T-cell (primary cell): ENCODE results near the gene HSH2D. TPM values are rescaled to one million over a fixed set of nuclear protein-coding genes. Genes with fewer than 3 reads are reported as not detected.

Source experiments
- ATAC-seq, 4 experiments: fragments of 200-7000 bp in 3 of 4; fragments of 150-1000 bp in 1 of 4; cut with Tn5 transposase; replicated peaks in 1 of 4; 1 replicate in 3 of 4; 2 replicates in 1 of 4; pipeline ENCODE4 v1.10.0; 2021; ENCODE audit warnings: moderate library complexity in 3 of 4, mild to moderate bottlenecking in 2 of 4, moderate number of reproducible peaks in 1 of 4
- CTCF ChIA-PET, 2 donors: fragments of 300-600 bp; sonication (Branson Sonifier 250); formaldehyde crosslinking; loops; one replicate each; lab custom pipeline; 2022; ENCODE audit warnings: antibody characterized with exemption in 2 of 2; lab: Charles Lee
- POLR2A ChIA-PET, 2 donors: fragments of 300-600 bp; sonication (Branson Sonifier 250); formaldehyde crosslinking; loops; one replicate each; lab custom pipeline; 2022; ENCODE audit warnings: antibody characterized with exemption in 2 of 2; lab: Charles Lee
- DNase-seq, 35 experiments: peaks; one replicate each; pipeline versions ENCODE4 v3.0.0 to v3.0.0-alpha.2; 2013 to 2023
- H3K27ac ChIP-seq: one replicate; pipeline ENCODE4 v1.5.1; 2013; ENCODE audit warnings: low read length
- H3K27me3 ChIP-seq, 2 experiments: replicated peaks in 1 of 2; 1 replicate in 1 of 2; 2 replicates in 1 of 2; pipeline versions ENCODE4 v1.6.1 to v1.7.0; 2013; ENCODE audit warnings: low read length in 1 of 2, mixed read lengths in 1 of 2; ENCODE audit not compliant: control insufficient read depth in 2 of 2, insufficient read depth in 2 of 2; ENCODE audit errors: extremely low read depth in 1 of 2
- H3K36me3 ChIP-seq, 2 donors: 1 replicate in 1 of 2; 2 replicates in 1 of 2; pipeline versions ENCODE4 v1.6.1 to v1.7.0; 2013; ENCODE audit warnings: low read length in 1 of 2; ENCODE audit not compliant: control insufficient read depth in 2 of 2, insufficient read depth in 1 of 2; ENCODE audit errors: extremely low read depth in 1 of 2
- H3K4me1 ChIP-seq, 2 experiments: 1 replicate in 1 of 2; 2 replicates in 1 of 2; pipeline versions ENCODE4 v1.6.1 to v1.7.0; 2013; ENCODE audit warnings: low read length in 2 of 2, mixed read lengths in 1 of 2; ENCODE audit not compliant: insufficient read depth in 2 of 2, control insufficient read depth in 1 of 2; ENCODE audit errors: extremely low read depth in 1 of 2
- H3K4me3 ChIP-seq, 2 donors: 1 replicate in 1 of 2; 2 replicates in 1 of 2; pipeline versions ENCODE4 v1.5.1 to v1.7.0; 2013; ENCODE audit warnings: mild to moderate bottlenecking in 2 of 2, low read length in 1 of 2, moderate library complexity in 1 of 2; ENCODE audit not compliant: control insufficient read depth in 1 of 2; ENCODE audit errors: extremely low read depth in 1 of 2
- H3K9me3 ChIP-seq: 2 replicates; pipeline ENCODE4 v1.7.0; 2013
- H3K27ac Mint-ChIP-seq, 2 donors: one replicate each; pipeline ENCODE4 v1.8.0; 2020 to 2021; ENCODE audit warnings: mild to moderate bottlenecking in 2 of 2, mixed read lengths in 2 of 2
- H3K27me3 Mint-ChIP-seq, 2 donors: one replicate each; pipeline ENCODE4 v1.8.0; 2021 to 2022; ENCODE audit warnings: mixed read lengths in 2 of 2
- H3K36me3 Mint-ChIP-seq: one replicate; pipeline ENCODE4 v1.8.0; 2021; ENCODE audit warnings: mixed read lengths
- H3K4me1 Mint-ChIP-seq, 3 donors: one replicate each; pipeline ENCODE4 v1.8.0; 2020 to 2022; ENCODE audit warnings: mixed read lengths in 3 of 3, mild to moderate bottlenecking in 1 of 3
- H3K4me3 Mint-ChIP-seq, 3 donors: one replicate each; pipeline ENCODE4 v1.8.0; 2020 to 2022; ENCODE audit warnings: mild to moderate bottlenecking in 3 of 3, mixed read lengths in 3 of 3, moderate library complexity in 3 of 3
- H3K9me3 Mint-ChIP-seq, 3 donors: one replicate each; pipeline ENCODE4 v1.8.0; 2020 to 2022; ENCODE audit warnings: mixed read lengths in 3 of 3
- WGBS: methylation state at CpG from one replicate; pipeline ENCODE4 v1.1.5; 2013; ENCODE audit warnings: missing lambda C conversion rate; ENCODE audit not compliant: insufficient coverage; 5-methylcytosine and 5-hydroxymethylcytosine counted together
- total RNA-seq, 35 experiments: library from RNA in 6 of 35; stranded (reverse) in 6 of 35; fragments of 120-200 nt in 1 of 35; gene quantifications; one replicate each; pipeline versions ENCODE4 v1.2.1 to v1.2.4 and lab custom pipeline; 2013 to 2026

HSH2D gene
- total RNA-seq, 5 donors from 2014 or later (not counting 1 experiment from before 2014, with no cell fraction given), result 23.5 to 37.0 (median 28.5) TPM

- Histone ChIP-seq H3K4me1 (peaks cover 2 to 78% of the 10 kb centered on the region in 2 experiments), H3K4me3 (peak overlapping the region; percentile 66 to 72), H3K9me3 (no peaks in the 10 kb centered on the region), H3K27me3 (no peaks in the 10 kb centered on the region), H3K27ac (peak overlapping the region; percentile 82), H3K36me3 (peaks cover 0 to 12% of the 10 kb centered on the region in 2 donors)
- Mint-ChIP-seq H3K27me3 (no peaks in the 10 kb centered on the region), H3K36me3 (peaks cover 10% of the 10 kb centered on the region), H3K4me3 (peak overlapping the region; percentile 93 to 99 (median 94)), H3K4me1 (peaks cover 33 to 62% (median 41%) of the 10 kb centered on the region in 3 donors), H3K9me3 (no peaks in the 10 kb centered on the region), H3K27ac (peak overlapping the region; percentile 95 to 98)
- POLR2A ChIA-PET, result interaction anchor here (0.6 to 0.7 kb wide), 5 partner anchors 41 to 682 kb away, joined by 3 to 6 read pairs (median 4); partner anchors contain the start of gene FAM32A (in 1 of the 2)
- DNase-seq, result no peak
- 0% methylated on average over 1 of the region's 1 CpG for WGBS
- peak in 2 of 4 experiments; percentile 6 to 7 for ATAC-seq
- CTCF ChIA-PET, result interaction anchor here in 1 of 2 donors (0.6 to 1.9 kb wide), 6 partner anchors 30 to 242 kb away, joined by 3 to 7 read pairs (median 4); partner anchors contain the start of gene FAM32A
Observed at GRCh38 chr19:16144216-16144581, 714 bp downstream of the HSH2D start.

GRCh38 chr19:16146112-16146511 lies 2.6 kb downstream of the HSH2D start:
- Mint-ChIP-seq H3K4me3 (peak overlapping the region; percentile 49 to 99 (median 50)), H3K4me1 (peaks cover 29 to 50% (median 35%) of the 10 kb centered on the region in 3 donors), H3K27me3 (no peaks in the 10 kb centered on the region), H3K9me3 (no peaks in the 10 kb centered on the region), H3K36me3 (peaks cover 12% of the 10 kb centered on the region), H3K27ac (peak overlapping the region; percentile 31 to 77)
- POLR2A ChIA-PET, result interaction anchor here (0.6 to 0.7 kb wide), 2 partner anchors 10 to 115 kb away, joined by 4 to 5 read pairs; no protein-coding TSS in a partner anchor
- 59% methylated on average over 5 of the region's 5 CpGs for WGBS
- H3K36me3 ChIP-seq, result peaks cover 0 to 24% of the 10 kb centered on the region in 2 donors
- peaks cover 2 to 62% of the 10 kb centered on the region in 2 experiments for H3K4me1 ChIP-seq
- DNase-seq (no peak), ATAC-seq (no peak)
- H3K9me3 ChIP-seq, result no peaks in the 10 kb centered on the region
- H3K4me3 ChIP-seq, result no peak overlapping the region
- H3K27me3 ChIP-seq, result no peaks in the 10 kb centered on the region
- no peak overlapping the region for H3K27ac ChIP-seq
- CTCF ChIA-PET, result interaction anchor here in 1 of 2 donors (0.6 kb wide), 1 partner anchor 10 kb away, joined by 4 read pairs; no protein-coding TSS in a partner anchor

GRCh38 chr19:16148443-16149229 lies 5.2 kb downstream of the HSH2D start:
- no peak for DNase-seq
- no peaks in the 10 kb centered on the region for H3K9me3 Mint-ChIP-seq
- POLR2A ChIA-PET, result interaction anchor here in 1 of 2 donors (0.7 kb wide), 1 partner anchor 20 kb away, joined by 3 read pairs; no protein-coding TSS in a partner anchor
- CTCF ChIA-PET, result no interaction called here
- H3K27ac Mint-ChIP-seq, result peak overlapping the region in 1 of 2 donors; percentile 16
- peaks cover 20% of the 10 kb centered on the region for H3K36me3 Mint-ChIP-seq
- H3K4me1 Mint-ChIP-seq, result peaks cover 19 to 33% (median 21%) of the 10 kb centered on the region in 3 donors
- H3K9me3 ChIP-seq, result no peaks in the 10 kb centered on the region
- H3K27ac ChIP-seq, result peak overlapping the region; percentile 10
- WGBS, result 85% methylated on average over 7 of the region's 8 CpGs
- ATAC-seq, result no peak
- H3K36me3 ChIP-seq, result peaks cover 4 to 46% of the 10 kb centered on the region in 2 donors
- no peak overlapping the region for H3K4me3 Mint-ChIP-seq
- peaks cover 2 to 43% of the 10 kb centered on the region in 2 experiments for H3K4me1 ChIP-seq
- no peaks in the 10 kb centered on the region for H3K27me3 ChIP-seq
- no peaks in the 10 kb centered on the region for H3K27me3 Mint-ChIP-seq
- H3K4me3 ChIP-seq, result no peak overlapping the region

GRCh38 chr19:16153582-16154336 lies 10.3 kb downstream of the HSH2D start:
- Histone ChIP-seq H3K27me3 (no peaks in the 10 kb centered on the region), H3K4me1 (peaks cover 0 to 2% of the 10 kb centered on the region in 2 experiments), H3K27ac (no peak overlapping the region), H3K4me3 (no peak overlapping the region), H3K9me3 (no peaks in the 10 kb centered on the region), H3K36me3 (peaks cover 15 to 81% of the 10 kb centered on the region in 2 donors)
- H3K36me3 Mint-ChIP-seq, result peaks cover 52% of the 10 kb centered on the region
- H3K27me3 Mint-ChIP-seq, result no peaks in the 10 kb centered on the region
- no peak for ATAC-seq
- 93% methylated on average over 7 of the region's 11 CpGs for WGBS
- ChIA-PET POLR2A (no interaction called here), CTCF (interaction anchor here in 1 of 2 donors (0.5 kb wide), 1 partner anchor 113 kb away, joined by 3 read pairs; no protein-coding TSS in a partner anchor)
- H3K27ac Mint-ChIP-seq, result no peak overlapping the region
- H3K9me3 Mint-ChIP-seq, result no peaks in the 10 kb centered on the region
- DNase-seq, result no peak
- no peak overlapping the region for H3K4me3 Mint-ChIP-seq
- peaks cover 0 to 16% (median 6%) of the 10 kb centered on the region in 3 donors for H3K4me1 Mint-ChIP-seq

- Mint-ChIP-seq H3K27ac (peak overlapping the region in 1 of 2 donors; percentile 40), H3K4me1 (peaks cover 0 to 10% (median 6%) of the 10 kb centered on the region in 3 donors), H3K36me3 (peaks cover 46% of the 10 kb centered on the region), H3K27me3 (no peaks in the 10 kb centered on the region), H3K9me3 (no peaks in the 10 kb centered on the region), H3K4me3 (no peak overlapping the region)
- WGBS, result 97% methylated on average over 7 of the region's 8 CpGs
- peaks cover 0 to 2% of the 10 kb centered on the region in 2 experiments for H3K4me1 ChIP-seq
- H3K36me3 ChIP-seq, result peaks cover 15 to 75% of the 10 kb centered on the region in 2 donors
- no peaks in the 10 kb centered on the region for H3K9me3 ChIP-seq
- H3K27ac ChIP-seq, result no peak overlapping the region
- no peak overlapping the region for H3K4me3 ChIP-seq
- no peak for DNase-seq
- no peaks in the 10 kb centered on the region for H3K27me3 ChIP-seq
- CTCF ChIA-PET, result no interaction called here
- ATAC-seq, result no peak
- POLR2A ChIA-PET, result no interaction called here
Observed at GRCh38 chr19:16154557-16154956, 11.1 kb downstream of the HSH2D start.

- no peaks in the 10 kb centered on the region for H3K27me3 ChIP-seq
- no peak overlapping the region for H3K27ac ChIP-seq
Observed at GRCh38 chr19:16155128-16155527, 11.6 kb downstream of the HSH2D start.

More at GRCh38 chr19:16155128-16155527, 11.6 kb downstream of the HSH2D start:
- Mint-ChIP-seq H3K9me3 (no peaks in the 10 kb centered on the region), H3K36me3 (peaks cover 46% of the 10 kb centered on the region), H3K4me1 (peaks cover 0 to 8% (median 6%) of the 10 kb centered on the region in 3 donors), H3K27me3 (no peaks in the 10 kb centered on the region), H3K27ac (peak overlapping the region; percentile 6 to 40), H3K4me3 (no peak overlapping the region)
- Histone ChIP-seq H3K4me1 (no peaks in the 10 kb centered on the region), H3K9me3 (no peaks in the 10 kb centered on the region), H3K36me3 (peaks cover 15 to 70% of the 10 kb centered on the region in 2 donors), H3K4me3 (no peak overlapping the region)
- WGBS, result 100% methylated on average over 1 of the region's 1 CpG
- POLR2A ChIA-PET, result no interaction called here
- CTCF ChIA-PET, result no interaction called here
- ATAC-seq (no peak), DNase-seq (no peak)
